HepG2 (cell line): ENCODE data around the gene SMPD2. TPM values are rescaled to one million over a fixed set of nuclear protein-coding genes. Genes with fewer than 3 reads are reported as not detected.

Source experiments
- BRF2 ChIP-seq: sonication (generic); formaldehyde crosslinking; IDR thresholded peaks from 2 replicates; pipeline ENCODE4 v1.8.1; 2022; ENCODE audit warnings: mild to moderate bottlenecking, missing genetic modification reagents
- JUNB ChIP-seq: sonication (generic); formaldehyde crosslinking; IDR thresholded peaks from 2 replicates; pipeline ENCODE4 v1.8.0; 2022; ENCODE audit warnings: missing genetic modification reagents, mild to moderate bottlenecking, borderline replicate concordance
- KDM5B ChIP-seq: sonication (generic); formaldehyde crosslinking; IDR thresholded peaks from 2 replicates; pipeline ENCODE4 v1.4.0; 2020; ENCODE audit warnings: missing genetic modification reagents, mild to moderate bottlenecking, borderline replicate concordance
- MEF2D ChIP-seq: sonication (generic); formaldehyde crosslinking; IDR thresholded peaks from 2 replicates; pipeline ENCODE4 v1.5.1; 2020; ENCODE audit warnings: mild to moderate bottlenecking, missing genetic modification reagents
- PHF8 ChIP-seq: sonication (generic); formaldehyde crosslinking; IDR thresholded peaks from 2 replicates; pipeline ENCODE4 v1.5.0; 2020; ENCODE audit warnings: missing genetic modification reagents
- SP5 ChIP-seq: IDR thresholded peaks from 2 replicates; pipeline ENCODE4 v1.6.1; 2016; ENCODE audit warnings: low read depth, borderline replicate concordance
- TEAD2 ChIP-seq: sonication (generic); formaldehyde crosslinking; IDR thresholded peaks from 2 replicates; pipeline ENCODE4 v1.9.0; 2021; ENCODE audit warnings: missing genetic modification reagents
- TFDP1 ChIP-seq: IDR thresholded peaks from 2 replicates; pipeline ENCODE4 v1.6.1; 2016; ENCODE audit warnings: missing compliant biosample characterization, missing genetic modification reagents, borderline replicate concordance
- TGIF2 ChIP-seq: IDR thresholded peaks from 2 replicates; pipeline ENCODE4 v1.6.1; 2016; ENCODE audit warnings: control low read depth, missing compliant biosample characterization
- TSC22D2 ChIP-seq: sonication (generic); formaldehyde crosslinking; IDR thresholded peaks from 2 replicates; pipeline ENCODE4 v1.5.1; 2020; ENCODE audit warnings: missing genetic modification reagents, mild to moderate bottlenecking, borderline replicate concordance
- ZFX ChIP-seq: sonication (generic); formaldehyde crosslinking; IDR thresholded peaks from 2 replicates; pipeline ENCODE4 v1.4.0; 2020; ENCODE audit warnings: mild to moderate bottlenecking, low read depth, missing genetic modification reagents, moderate library complexity
- ZNF280D ChIP-seq: sonication (generic); formaldehyde crosslinking; IDR thresholded peaks from 2 replicates; pipeline ENCODE4 v1.5.1; 2020; ENCODE audit warnings: mild to moderate bottlenecking, missing genetic modification reagents
- ZNF674 ChIP-seq: sonication (generic); formaldehyde crosslinking; IDR thresholded peaks from 2 replicates; pipeline ENCODE4 v1.5.0; 2020; ENCODE audit warnings: low read depth, mild to moderate bottlenecking, missing genetic modification reagents
- ZNF691 ChIP-seq: sonication (generic); formaldehyde crosslinking; IDR thresholded peaks from 2 replicates; pipeline ENCODE4 v1.4.0; 2020; ENCODE audit warnings: missing genetic modification reagents, low read depth, mild to moderate bottlenecking, borderline replicate concordance
- ZNF773 ChIP-seq: sonication (generic); formaldehyde crosslinking; IDR thresholded peaks from 2 replicates; pipeline ENCODE4 v1.4.0; 2020; ENCODE audit warnings: missing genetic modification reagents, borderline replicate concordance
- polyA plus RNA-seq, 8 experiments: library from polyadenylated mRNA; depleted of rRNA in 3 of 8; stranded (reverse) in 7 of 8; unstranded in 1 of 8; fragments of >200 nt; fragmentation: Illumina TruSeq in 4 of 8; extraction: Trizol in 4 of 8; gene quantifications; 2 replicates each; pipeline versions ENCODE4 v1.2.1 to v1.2.3, GENCODE V29; 2011 to 2016; ENCODE audit warnings: low read depth in 4 of 8, missing spikeins in 1 of 8, mixed read lengths in 1 of 8; ENCODE audit not compliant: insufficient read depth in 1 of 8
- total RNA-seq, 5 experiments: library from RNA; depleted of rRNA; stranded (reverse); fragments of >200 nt; fragmentation: Illumina TruSeq; extraction: Trizol; gene quantifications; 2 replicates each; pipeline ENCODE4 v1.2.3, GENCODE V29; 2016; ENCODE audit warnings: low read depth in 1 of 5
- TF ChIP-seq, protein P1 (sequence below): sonication (generic); formaldehyde crosslinking; IDR thresholded peaks from 2 replicates; pipeline ENCODE4 v1.5.0; 2020; ENCODE audit warnings: missing genetic modification reagents

The SMPD2 gene
- total and polyA plus RNA-seq, 2 of the 13 experiments (the other 11 are each of a cell fraction or from before 2014, with no cell fraction given): 5.9 to 10.6 TPM

DNA sequence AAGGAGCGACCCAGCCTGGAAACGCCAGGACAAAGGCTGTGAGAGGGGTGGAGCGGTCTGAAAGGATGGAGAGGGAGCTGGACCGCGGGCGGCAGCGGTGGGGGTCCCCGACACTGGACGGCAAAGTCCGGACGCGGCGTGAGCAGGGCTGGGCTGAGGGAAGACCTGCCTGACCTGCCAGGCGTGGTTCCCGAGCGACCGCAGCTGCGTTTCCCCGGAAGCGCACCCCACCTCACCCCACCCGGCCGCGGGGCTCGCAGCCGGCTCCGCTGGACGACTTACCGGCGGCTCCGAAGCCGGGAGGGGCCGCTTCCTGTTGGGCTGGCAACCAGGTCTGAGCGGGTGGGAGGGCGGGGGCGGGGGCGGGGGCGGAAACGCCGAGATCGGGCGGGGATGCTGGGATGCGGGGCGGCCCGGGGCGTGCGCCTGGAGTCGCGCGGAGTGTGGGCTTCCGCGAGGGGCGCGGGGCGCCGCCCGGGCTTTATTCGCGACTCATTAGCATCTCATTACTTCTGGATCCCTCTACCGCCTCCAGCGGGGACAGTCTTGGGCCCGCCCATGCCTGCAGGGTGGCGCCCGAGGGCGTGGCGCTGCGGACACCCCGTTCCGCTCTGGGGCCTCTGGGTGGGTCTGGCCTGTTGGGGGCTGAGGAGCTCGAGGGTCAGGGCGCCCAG lies 15.1 kb downstream of the SMPD2 start, which contains the start of gene MICAL1 (continued):
- TF ChIP-seq BRF2 (CRISPR knock-in tag) (no peak), TFDP1 (peak; percentile 24; the same call in 1 of the 2 replicates), JUNB (no peak), TGIF2 (peak; percentile 44; the same call in 1 of the 2 replicates), MEF2D (CRISPR knock-in tag) (0 out of 2 replicates have a peak, but pooled peaks have one; percentile 22), TEAD2 (no peak), KDM5B (CRISPR knock-in tag) (0 out of 2 replicates have a peak, but pooled peaks have one; percentile 40), ZNF280D (CRISPR knock-in tag) (0 out of 2 replicates have a peak, but pooled peaks have one; percentile 4), SP5 (no peak), TSC22D2 (no peak), ZNF674 (CRISPR knock-in tag) (no peak), ZFX (peak; percentile 50; the same call in 1 of the 2 replicates), PHF8 (CRISPR knock-in tag) (peak; percentile 66), ZNF773 (CRISPR knock-in tag) (no peak), ZNF691 (CRISPR knock-in tag) (0 out of 2 replicates have a peak, but pooled peaks have one; percentile 3)
- TF ChIP-seq, protein P1, sequence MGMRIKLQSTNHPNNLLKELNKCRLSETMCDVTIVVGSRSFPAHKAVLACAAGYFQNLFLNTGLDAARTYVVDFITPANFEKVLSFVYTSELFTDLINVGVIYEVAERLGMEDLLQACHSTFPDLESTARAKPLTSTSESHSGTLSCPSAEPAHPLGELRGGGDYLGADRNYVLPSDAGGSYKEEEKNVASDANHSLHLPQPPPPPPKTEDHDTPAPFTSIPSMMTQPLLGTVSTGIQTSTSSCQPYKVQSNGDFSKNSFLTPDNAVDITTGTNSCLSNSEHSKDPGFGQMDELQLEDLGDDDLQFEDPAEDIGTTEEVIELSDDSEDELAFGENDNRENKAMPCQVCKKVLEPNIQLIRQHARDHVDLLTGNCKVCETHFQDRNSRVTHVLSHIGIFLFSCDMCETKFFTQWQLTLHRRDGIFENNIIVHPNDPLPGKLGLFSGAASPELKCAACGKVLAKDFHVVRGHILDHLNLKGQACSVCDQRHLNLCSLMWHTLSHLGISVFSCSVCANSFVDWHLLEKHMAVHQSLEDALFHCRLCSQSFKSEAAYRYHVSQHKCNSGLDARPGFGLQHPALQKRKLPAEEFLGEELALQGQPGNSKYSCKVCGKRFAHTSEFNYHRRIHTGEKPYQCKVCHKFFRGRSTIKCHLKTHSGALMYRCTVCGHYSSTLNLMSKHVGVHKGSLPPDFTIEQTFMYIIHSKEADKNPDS (CRISPR knock-in tag): 0 out of 2 replicates have a peak, but pooled peaks have one; percentile 67
